Measurements from ENCODE around the gene TAAR5. TPM values are rescaled to one million over a fixed set of nuclear protein-coding genes. Genes with fewer than 3 reads are reported as not detected.

The TAAR5 gene
- total RNA-seq, 1 donor: not detected

- H3K4me3 ChIP-seq (ENCODE audit: low read depth, low read length): no peak overlapping the region
- no peak for TF ChIP-seq CTCF (IDR thresholded peaks at IDR 0.05; ENCODE audit: insufficient read depth, low read length)
- no peak for DNase-seq (ENCODE audit: low read depth)
These were observed 8.9 kb upstream of the TAAR5 start for GRCh38 chr6:132598473-132598872.

- no peak overlapping the region for H3K4me3 ChIP-seq (ENCODE audit: low read depth, low read length)
- DNase-seq (ENCODE audit: low read depth): no peak
- no peak for TF ChIP-seq CTCF (IDR thresholded peaks at IDR 0.05; ENCODE audit: insufficient read depth, low read length)
These were observed 6.7 kb upstream of the TAAR5 start for GRCh38 chr6:132596201-132596600.

GRCh38 chr6:132592855-132593254 is 3.3 kb upstream of the TAAR5 start:
- no peak for TF ChIP-seq CTCF (IDR thresholded peaks at IDR 0.05; ENCODE audit: insufficient read depth, low read length)
- H3K4me3 ChIP-seq (ENCODE audit: low read depth, low read length): no peak overlapping the region
- DNase-seq (ENCODE audit: low read depth): no peak

- TF ChIP-seq CTCF (IDR thresholded peaks at IDR 0.05; ENCODE audit: insufficient read depth, low read length): no peak
- H3K4me3 ChIP-seq (ENCODE audit: low read depth, low read length): no peak overlapping the region
- DNase-seq (ENCODE audit: low read depth): no peak
These were observed 821 bp upstream of the TAAR5 start for GRCh38 chr6:132590362-132590761.

GRCh38 chr6:132587424-132587823 is 2.1 kb downstream of the TAAR5 start:
- no peak for DNase-seq (ENCODE audit: low read depth)
- no peak overlapping the region for H3K4me3 ChIP-seq (ENCODE audit: low read depth, low read length)
- TF ChIP-seq CTCF (IDR thresholded peaks at IDR 0.05; ENCODE audit: insufficient read depth, low read length): no peak

GRCh38 chr6:132584698-132585097 is 4.8 kb downstream of the TAAR5 start:
- no peak for TF ChIP-seq CTCF (IDR thresholded peaks at IDR 0.05; ENCODE audit: insufficient read depth, low read length)
- H3K4me3 ChIP-seq (ENCODE audit: low read depth, low read length): no peak overlapping the region
- no peak for DNase-seq (ENCODE audit: low read depth)

GRCh38 chr6:132571774-132572173 is 17.8 kb downstream of the TAAR5 start:
- H3K4me3 ChIP-seq (ENCODE audit: low read depth, low read length): no peak overlapping the region
- no peak for TF ChIP-seq CTCF (IDR thresholded peaks at IDR 0.05; ENCODE audit: insufficient read depth, low read length)
- DNase-seq (ENCODE audit: low read depth): no peak

All from fibroblast of the aortic adventitia (primary cell).